Transverse colon (tissue), 3 donors: ENCODE measurements around the gene DARS1.
A peak's percentile ranks its signal among the peaks of the same experiment; 100 is the strongest.

ENCODE experiments used
- EP300 ChIP-seq: sonication (generic); formaldehyde crosslinking; IDR thresholded peaks from one replicate; pipeline ENCODE4 v1.6.1; 2017; ENCODE audit warnings: antibody characterized with exemption, low read depth
- POLR2A ChIP-seq: fragments of 450-650 bp; IDR thresholded peaks from one replicate; pipeline ENCODE4 v1.6.1; 2016; ENCODE audit warnings: antibody characterized with exemption, mild to moderate bottlenecking, moderate library complexity
- TF ChIP-seq, protein P1 (sequence below), 5 experiments: fragments of 200-600 bp in 3 of 5; fragments of 450-650 bp in 2 of 5; sonication (generic) in 3 of 5; IDR thresholded peaks; 1 replicate in 2 of 5; 2 replicates in 3 of 5; pipeline ENCODE4 v1.5.1; 2016 to 2017; ENCODE audit warnings: antibody characterized with exemption in 5 of 5, inconsistent platforms in 3 of 5, mild to moderate bottlenecking in 2 of 5, moderate library complexity in 1 of 5

DNA sequence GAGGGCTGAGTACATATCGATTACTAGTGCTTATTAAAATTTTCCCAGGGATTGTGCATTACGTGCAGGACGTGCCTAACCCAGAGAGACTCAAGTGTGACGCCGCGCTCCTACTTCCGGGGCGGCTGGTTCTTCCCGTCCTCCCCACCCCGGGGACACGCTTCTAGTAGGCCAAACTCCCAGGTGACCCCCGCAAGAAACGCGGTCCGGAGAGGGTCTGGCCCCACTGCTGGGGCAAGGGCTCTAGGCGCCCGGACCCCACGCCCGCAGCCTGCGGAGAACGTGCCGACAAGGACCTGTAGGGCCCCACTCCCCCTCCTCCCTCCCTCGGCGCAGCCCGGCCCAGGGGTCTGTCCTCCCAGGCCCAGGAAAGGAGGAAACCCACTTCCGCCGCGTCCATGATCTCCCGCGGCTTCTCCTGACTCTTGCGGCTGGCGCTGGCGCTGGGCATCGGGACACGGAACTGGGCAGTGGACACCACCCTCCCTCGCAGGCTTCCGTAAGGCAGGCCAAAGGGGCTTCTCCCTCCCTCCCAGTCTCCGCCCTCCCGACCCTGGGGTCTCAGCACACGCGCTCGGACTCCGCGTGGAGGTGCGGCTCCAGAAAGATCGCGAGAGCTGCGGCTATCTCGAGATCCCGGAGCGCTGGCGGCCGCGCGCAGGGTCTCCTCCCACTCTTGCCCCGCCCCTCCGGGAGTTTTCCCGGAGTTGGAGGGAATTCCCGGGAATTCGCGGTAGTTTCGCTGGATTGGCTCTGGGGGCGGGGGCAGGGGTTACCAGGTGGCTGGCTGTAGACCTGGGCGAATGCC lies at the start of gene DARS1:
- TF ChIP-seq, protein P1, sequence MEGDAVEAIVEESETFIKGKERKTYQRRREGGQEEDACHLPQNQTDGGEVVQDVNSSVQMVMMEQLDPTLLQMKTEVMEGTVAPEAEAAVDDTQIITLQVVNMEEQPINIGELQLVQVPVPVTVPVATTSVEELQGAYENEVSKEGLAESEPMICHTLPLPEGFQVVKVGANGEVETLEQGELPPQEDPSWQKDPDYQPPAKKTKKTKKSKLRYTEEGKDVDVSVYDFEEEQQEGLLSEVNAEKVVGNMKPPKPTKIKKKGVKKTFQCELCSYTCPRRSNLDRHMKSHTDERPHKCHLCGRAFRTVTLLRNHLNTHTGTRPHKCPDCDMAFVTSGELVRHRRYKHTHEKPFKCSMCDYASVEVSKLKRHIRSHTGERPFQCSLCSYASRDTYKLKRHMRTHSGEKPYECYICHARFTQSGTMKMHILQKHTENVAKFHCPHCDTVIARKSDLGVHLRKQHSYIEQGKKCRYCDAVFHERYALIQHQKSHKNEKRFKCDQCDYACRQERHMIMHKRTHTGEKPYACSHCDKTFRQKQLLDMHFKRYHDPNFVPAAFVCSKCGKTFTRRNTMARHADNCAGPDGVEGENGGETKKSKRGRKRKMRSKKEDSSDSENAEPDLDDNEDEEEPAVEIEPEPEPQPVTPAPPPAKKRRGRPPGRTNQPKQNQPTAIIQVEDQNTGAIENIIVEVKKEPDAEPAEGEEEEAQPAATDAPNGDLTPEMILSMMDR (IDR thresholded peaks at IDR 0.05): no peak
- TF ChIP-seq POLR2A (peak; percentile 78), EP300 (no peak)
